Loucy (cell line): ENCODE results near the gene SMYD2.

Source experiments
- H2AFZ ChIP-seq: fragments of 200-600 bp; sonication (generic); 2 replicates; pipeline ENCODE4 v1.6.0; 2016; ENCODE audit warnings: antibody characterized with exemption, mild to moderate bottlenecking, low read length, moderate library complexity
- H3F3A ChIP-seq: fragments of 200-600 bp; 2 replicates; pipeline ENCODE4 v1.6.0; 2016; ENCODE audit warnings: antibody characterized with exemption, low read depth, mild to moderate bottlenecking
- H3K27me3 ChIP-seq: fragments of 200-600 bp; sonication (generic); 2 replicates; pipeline ENCODE4 v1.6.1; 2014; ENCODE audit warnings: low read length, mild to moderate bottlenecking; ENCODE audit not compliant: insufficient read depth, poor library complexity, severe bottlenecking
- H3K36me3 ChIP-seq: fragments of 200-600 bp; sonication (generic); 2 replicates; pipeline ENCODE4 v1.6.1; 2016; ENCODE audit warnings: low read length; ENCODE audit not compliant: insufficient read depth
- H3K4me1 ChIP-seq: fragments of 200-600 bp; sonication (generic); 2 replicates; pipeline ENCODE4 v1.5.1; 2014; ENCODE audit warnings: low read length, mild to moderate bottlenecking; ENCODE audit not compliant: insufficient read depth, poor library complexity, severe bottlenecking
- H3K4me2 ChIP-seq: fragments of 200-600 bp; sonication (generic); 2 replicates; pipeline ENCODE4 v1.6.0; 2014; ENCODE audit warnings: antibody characterized with exemption, low read length, low read depth, mild to moderate bottlenecking; ENCODE audit not compliant: poor library complexity, severe bottlenecking
- H3K4me3 ChIP-seq: fragments of 200-600 bp; sonication (generic); 2 replicates; pipeline ENCODE4 v1.5.1; 2014; ENCODE audit warnings: low read length, mild to moderate bottlenecking, mixed read lengths; ENCODE audit not compliant: poor library complexity, severe bottlenecking
- H3K79me2 ChIP-seq: fragments of 200-600 bp; sonication (generic); 2 replicates; pipeline ENCODE4 v1.6.1; 2014; ENCODE audit warnings: low read length; ENCODE audit not compliant: insufficient read depth
- H3K9ac ChIP-seq: fragments of 200-600 bp; sonication (generic); 2 replicates; pipeline ENCODE4 v1.6.0; 2014; ENCODE audit warnings: mild to moderate bottlenecking, low read depth, low read length, moderate library complexity; ENCODE audit not compliant: poor library complexity, severe bottlenecking
- H3K9me2 ChIP-seq: fragments of 200-600 bp; sonication (generic); replicated peaks from 2 replicates; pipeline ENCODE4 v1.6.1; 2016; ENCODE audit warnings: low read depth, low read length, mixed read lengths
- H3K9me3 ChIP-seq: fragments of 200-600 bp; sonication (generic); 2 replicates; pipeline ENCODE4 v1.6.1; 2014; ENCODE audit warnings: mild to moderate bottlenecking, antibody characterized with exemption, low read length, low read depth; ENCODE audit not compliant: insufficient read depth
- H4K20me1 ChIP-seq: fragments of 200-600 bp; sonication (generic); 2 replicates; pipeline ENCODE4 v1.6.0; 2014; ENCODE audit warnings: antibody characterized with exemption, low read length, mild to moderate bottlenecking; ENCODE audit not compliant: insufficient read depth, poor library complexity, severe bottlenecking
- CTCF ChIP-seq: fragments of 200-600 bp; sonication (generic); conservative IDR thresholded peaks from 2 replicates; pipeline ENCODE4 v1.5.1; 2014; ENCODE audit warnings: mild to moderate bottlenecking, antibody characterized with exemption, low read length
- EZH2phosphoT487 ChIP-seq: fragments of 200-600 bp; IDR thresholded peaks from 2 replicates; pipeline ENCODE4 v1.6.1; 2018; ENCODE audit warnings: antibody characterized with exemption, mild to moderate bottlenecking, moderate library complexity, borderline replicate concordance

SMYD2 gene

GRCh38 chr1:214259353-214259977 lies 21.5 kb upstream of the SMYD2 start:
- Histone ChIP-seq H3F3A (no peaks in the 10 kb centered on the region), H3K9me2 (no peaks in the 10 kb centered on the region), H3K27me3 (no peaks in the 10 kb centered on the region), H3K4me2 (peak overlapping the region; percentile 14), H3K4me3 (no peak overlapping the region), H4K20me1 (no peaks in the 10 kb centered on the region), H3K9ac (no peak overlapping the region), H2AFZ (peak overlapping the region; percentile 80), H3K4me1 (peaks cover 25% of the 10 kb centered on the region), H3K36me3 (no peaks in the 10 kb centered on the region), H3K79me2 (no peaks in the 10 kb centered on the region), H3K9me3 (no peaks in the 10 kb centered on the region)
- TF ChIP-seq EZH2phosphoT487 (no peak), CTCF (no peak)

GRCh38 chr1:214260561-214261205 lies 20.3 kb upstream of the SMYD2 start:
- Histone ChIP-seq H3K4me3 (no peak overlapping the region), H3K4me2 (no peak overlapping the region), H4K20me1 (no peaks in the 10 kb centered on the region), H2AFZ (peak overlapping the region; percentile 89; the same call in 1 of the 2 replicates), H3K27me3 (no peaks in the 10 kb centered on the region), H3K36me3 (no peaks in the 10 kb centered on the region), H3K79me2 (no peaks in the 10 kb centered on the region), H3K4me1 (peaks cover 25% of the 10 kb centered on the region), H3K9me2 (no peaks in the 10 kb centered on the region), H3K9ac (no peak overlapping the region), H3K9me3 (no peaks in the 10 kb centered on the region), H3F3A (no peaks in the 10 kb centered on the region)
- TF ChIP-seq CTCF (no peak), EZH2phosphoT487 (no peak)

- Histone ChIP-seq H3K4me3 (peak overlapping the region; percentile 49), H3K27me3 (no peaks in the 10 kb centered on the region), H3K79me2 (no peaks in the 10 kb centered on the region), H3K9me3 (no peaks in the 10 kb centered on the region), H3F3A (no peaks in the 10 kb centered on the region), H3K9ac (no peak overlapping the region), H3K4me2 (peak overlapping the region; percentile 52), H3K36me3 (no peaks in the 10 kb centered on the region), H3K9me2 (no peaks in the 10 kb centered on the region), H2AFZ (peak overlapping the region; percentile 89), H4K20me1 (no peaks in the 10 kb centered on the region), H3K4me1 (peaks cover 25% of the 10 kb centered on the region)
- TF ChIP-seq CTCF (peak; percentile 97), EZH2phosphoT487 (no peak)
Measured at GRCh38 chr1:214261206-214262123, 19.5 kb upstream of the SMYD2 start.
